Retinal pigment epithelial cell (primary cell): ENCODE results near the gene GCK.

Experiments used
- DNase-seq: peaks from one replicate; pipeline ENCODE4 v3.0.0-alpha.2; 2010; ENCODE audit warnings: low read depth
- H3K4me3 ChIP-seq: 2 replicates; pipeline ENCODE4 v1.5.1; 2011; ENCODE audit warnings: mild to moderate bottlenecking, low read length, control low read depth, moderate library complexity
- CTCF ChIP-seq: conservative IDR thresholded peaks from 2 replicates; pipeline ENCODE4 v1.5.1; 2011; ENCODE audit warnings: low read depth, low read length, control low read depth, inconsistent platforms

The GCK gene

GRCh38 chr7:44189286-44189992, at the start of gene GCK:
TSS of gene GCK (minus strand) at chr7:44189439. CDS start at chr7:44188953, 486 bp downstream.
- no peak for DNase-seq
- no peak within 1 kb of the TSS for H3K4me3 ChIP-seq
- no peak for TF ChIP-seq CTCF

- no peak for DNase-seq
- H3K4me3 ChIP-seq, result no peak overlapping the region
- no peak for TF ChIP-seq CTCF
Observed at GRCh38 chr7:44238116-44238695, 49.0 kb upstream of the GCK start.

GRCh38 chr7:44237696-44238095, 48.5 kb upstream of the GCK start:
- no peak for DNase-seq
- H3K4me3 ChIP-seq, result no peak overlapping the region
- no peak for TF ChIP-seq CTCF

- DNase-seq, result no peak
- TF ChIP-seq CTCF, result no peak
- H3K4me3 ChIP-seq, result no peak overlapping the region
Observed at GRCh38 chr7:44236333-44236728, 47.1 kb upstream of the GCK start.

- no peak for TF ChIP-seq CTCF
- no peak for DNase-seq
- H3K4me3 ChIP-seq, result no peak overlapping the region
Observed at GRCh38 chr7:44235582-44236332, 46.5 kb upstream of the GCK start.

GRCh38 chr7:44235066-44235465, 45.8 kb upstream of the GCK start:
- no peak for DNase-seq
- H3K4me3 ChIP-seq, result no peak overlapping the region
- TF ChIP-seq CTCF, result no peak
